CD4-positive, alpha-beta memory T cell (primary cell): ENCODE results near the gene HOXD8. TPM values are rescaled to one million over a fixed set of nuclear protein-coding genes. Genes with fewer than 3 reads are reported as not detected.
A peak's percentile ranks its signal among the peaks of the same experiment; 100 is the strongest.

Source experiments
- CTCF ChIA-PET: fragments of 350-600 bp; sonication (Branson Sonifier 250); formaldehyde crosslinking; loops from one replicate; lab custom pipeline; 2021; ENCODE audit warnings: inconsistent platforms; ENCODE audit not compliant: partially characterized antibody; lab: Charles Lee
- POLR2A ChIA-PET: fragments of 350-600 bp; sonication (Branson Sonifier 250); formaldehyde crosslinking; loops from one replicate; lab custom pipeline; 2021; ENCODE audit not compliant: partially characterized antibody; lab: Charles Lee
- DNase-seq, 5 donors: peaks; one replicate each; pipeline versions ENCODE4 v3.0.0 to v3.0.0-alpha.2; 2020 to 2022; ENCODE audit warnings: mixed read lengths in 1 of 5
- H3K27ac ChIP-seq: one replicate; pipeline ENCODE4 v1.7.0; 2013; ENCODE audit warnings: low read depth, low read length
- H3K27me3 ChIP-seq: 2 replicates; pipeline ENCODE4 v1.7.0; 2013; ENCODE audit warnings: mild to moderate bottlenecking, low read length, moderate library complexity; ENCODE audit not compliant: insufficient read depth
- H3K36me3 ChIP-seq: 2 replicates; pipeline ENCODE4 v1.7.0; 2013; ENCODE audit warnings: mild to moderate bottlenecking, low read length, moderate library complexity; ENCODE audit not compliant: insufficient read depth
- H3K4me1 ChIP-seq: 2 replicates; pipeline ENCODE4 v1.7.0; 2013; ENCODE audit warnings: mild to moderate bottlenecking, low read length, moderate library complexity; ENCODE audit not compliant: insufficient read depth
- H3K4me3 ChIP-seq, 2 donors: one replicate each; pipeline ENCODE4 v1.7.0; 2013; ENCODE audit warnings: low read length in 2 of 2, mild to moderate bottlenecking in 1 of 2
- H3K9me3 ChIP-seq, 2 donors: one replicate each; pipeline ENCODE4 v1.7.0; 2013; ENCODE audit warnings: low read length in 2 of 2, control low read depth in 1 of 2; ENCODE audit not compliant: control insufficient read depth in 1 of 2
- H3K27ac Mint-ChIP-seq, 7 donors: one replicate each; pipeline ENCODE4 v1.8.0; 2020 to 2021; ENCODE audit warnings: mixed read lengths in 7 of 7, mild to moderate bottlenecking in 6 of 7, inconsistent platforms in 3 of 7, moderate library complexity in 3 of 7
- H3K27me3 Mint-ChIP-seq, 2 donors: one replicate each; pipeline ENCODE4 v1.8.0; 2020 to 2021; ENCODE audit warnings: mixed read lengths in 2 of 2
- H3K36me3 Mint-ChIP-seq, 2 donors: one replicate each; pipeline ENCODE4 v1.8.0; 2020 to 2021; ENCODE audit warnings: mixed read lengths in 2 of 2, inconsistent platforms in 1 of 2, mild to moderate bottlenecking in 1 of 2
- H3K4me1 Mint-ChIP-seq, 4 donors: one replicate each; pipeline ENCODE4 v1.8.0; 2020 to 2021; ENCODE audit warnings: mixed read lengths in 4 of 4, mild to moderate bottlenecking in 1 of 4
- H3K4me3 Mint-ChIP-seq, 8 donors: one replicate each; pipeline ENCODE4 v1.8.0; 2020 to 2021; ENCODE audit warnings: mixed read lengths in 8 of 8, mild to moderate bottlenecking in 7 of 8, moderate library complexity in 6 of 8, inconsistent platforms in 3 of 8
- H3K9me3 Mint-ChIP-seq, 8 donors: one replicate each; pipeline ENCODE4 v1.8.0; 2020 to 2021; ENCODE audit warnings: mixed read lengths in 8 of 8, mild to moderate bottlenecking in 5 of 8, inconsistent platforms in 3 of 8, moderate library complexity in 1 of 8
- intact Hi-C: fragments of 100-400 bp; cut with micrococcal nuclease; formaldehyde crosslinking; loops from one replicate; pipeline ENCODE4 v1.15.1; 2023
- polyA plus RNA-seq, 2 donors: library from polyadenylated mRNA; unstranded; fragments of 300-500 nt; fragmentation: Illumina TruSeq; gene quantifications; one replicate each; pipeline ENCODE4 v1.2.3, GENCODE V29; 2021
- total RNA-seq, 2 experiments: library from RNA; stranded (reverse); gene quantifications; one replicate each; pipeline ENCODE4 v1.2.3, GENCODE V29; 2021

HOXD8 gene
- total and polyA plus RNA-seq, 4 experiments from 2014 or later: not detected

DNA sequence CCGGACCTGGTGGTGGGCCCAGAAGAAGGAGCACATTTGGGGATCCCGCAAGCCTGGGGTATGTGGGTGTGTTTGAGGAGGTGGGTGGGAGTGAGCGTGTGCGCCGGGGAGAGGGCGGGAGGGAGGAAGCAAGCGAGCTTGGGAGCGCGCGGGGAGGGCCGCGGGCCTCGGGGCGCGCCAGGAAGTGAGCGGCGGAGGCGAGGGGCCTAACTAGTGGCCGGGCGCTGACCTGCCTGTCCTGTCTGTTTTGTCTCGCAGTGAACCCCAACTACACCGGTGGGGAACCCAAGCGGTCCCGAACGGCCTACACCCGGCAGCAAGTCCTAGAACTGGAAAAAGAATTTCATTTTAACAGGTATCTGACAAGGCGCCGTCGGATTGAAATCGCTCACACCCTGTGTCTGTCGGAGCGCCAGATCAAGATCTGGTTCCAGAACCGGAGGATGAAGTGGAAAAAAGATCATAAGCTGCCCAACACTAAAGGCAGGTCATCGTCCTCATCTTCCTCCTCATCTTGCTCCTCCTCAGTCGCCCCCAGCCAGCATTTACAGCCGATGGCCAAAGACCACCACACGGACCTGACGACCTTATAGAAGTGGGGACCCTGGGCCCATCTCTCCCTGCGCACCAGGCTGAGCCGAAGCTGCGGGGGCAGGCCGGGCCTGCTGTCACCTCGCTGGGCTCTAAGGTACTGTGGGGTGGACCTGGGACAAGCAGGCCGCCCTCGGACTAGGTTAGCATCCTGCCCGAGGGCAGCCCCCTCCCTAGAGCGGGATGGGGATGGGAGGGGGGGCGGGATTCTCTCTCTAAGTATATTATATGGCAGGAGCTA is 23.1 kb downstream of the HOXD8 start:
- H3K4me3 ChIP-seq: no peak overlapping the region
- Mint-ChIP-seq H3K27me3 (peaks cover 67 to 73% of the 10 kb centered on the region in 2 donors), H3K4me3 (peak overlapping the region in 2 of 8 donors; percentile 13 to 43), H3K27ac (peak overlapping the region in 1 of 7 donors; percentile 51), H3K36me3 (no peaks in the 10 kb centered on the region), H3K9me3 (peaks cover 0 to 5% (median under 1%) of the 10 kb centered on the region in 8 donors), H3K4me1 (peaks cover 4 to 12% (median 6%) of the 10 kb centered on the region in 4 donors)
- ChIA-PET CTCF (no interaction called here), POLR2A (no interaction called here)
- H3K9me3 ChIP-seq: no peaks in the 10 kb centered on the region
- no peak overlapping the region for H3K27ac ChIP-seq
- no peak for DNase-seq
- H3K36me3 ChIP-seq: no peaks in the 10 kb centered on the region
- H3K4me1 ChIP-seq: peaks cover 5% of the 10 kb centered on the region
- peaks cover 69% of the 10 kb centered on the region for H3K27me3 ChIP-seq
- intact Hi-C loops: no loop called here

DNA sequence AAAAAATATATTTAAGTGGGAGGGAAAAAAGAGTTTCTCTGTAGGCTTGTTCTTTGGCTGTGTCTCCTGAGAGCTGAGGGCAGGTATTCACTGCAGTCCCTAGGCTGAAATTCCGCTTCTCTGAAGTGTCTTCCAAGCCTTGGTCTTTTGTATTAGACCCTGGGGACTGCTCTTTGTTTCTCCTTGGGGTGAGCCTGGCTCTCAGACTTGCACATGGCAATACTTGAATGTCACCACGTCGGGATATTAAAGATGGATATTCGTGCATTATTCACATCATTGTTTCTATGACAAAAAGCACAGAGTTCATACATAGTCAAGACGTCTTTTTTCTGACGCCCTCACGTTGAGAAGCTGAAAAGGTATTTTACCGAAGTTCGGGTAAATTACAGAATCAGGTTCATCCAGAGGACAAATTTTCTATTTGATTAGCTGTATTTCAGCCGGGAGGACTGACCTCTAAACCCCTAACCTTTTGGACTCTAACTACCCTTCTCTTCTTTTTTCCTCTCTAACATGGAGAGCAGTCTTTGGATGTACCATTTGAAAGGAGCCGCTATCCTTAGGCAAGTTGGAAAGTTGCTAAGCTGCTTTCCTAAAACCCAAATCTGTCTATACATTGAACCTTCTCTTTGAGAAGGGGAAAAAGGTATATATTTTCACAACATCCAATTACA is 25.2 kb downstream of the HOXD8 start:
- Mint-ChIP-seq H3K4me1 (peaks cover 6 to 22% (median 10%) of the 10 kb centered on the region in 4 donors), H3K27me3 (peaks cover 62 to 65% of the 10 kb centered on the region in 2 donors), H3K27ac (no peak overlapping the region), H3K9me3 (peaks cover 0 to 13% (median 3%) of the 10 kb centered on the region in 8 donors), H3K4me3 (peak overlapping the region in 1 of 8 donors; percentile 5), H3K36me3 (peaks cover 0 to 1% of the 10 kb centered on the region in 2 donors)
- Histone ChIP-seq H3K4me1 (peaks cover 6% of the 10 kb centered on the region), H3K27ac (no peak overlapping the region), H3K9me3 (no peaks in the 10 kb centered on the region), H3K36me3 (no peaks in the 10 kb centered on the region), H3K4me3 (no peak overlapping the region), H3K27me3 (peaks cover 60% of the 10 kb centered on the region)
- intact Hi-C loops: no loop called here
- ChIA-PET POLR2A (no interaction called here), CTCF (interaction anchor here (1.1 to 1.4 kb wide), 2 partner anchors 27 to 299 kb away, joined by 3 to 5 read pairs; no protein-coding TSS in a partner anchor)
- DNase-seq: no peak

DNA sequence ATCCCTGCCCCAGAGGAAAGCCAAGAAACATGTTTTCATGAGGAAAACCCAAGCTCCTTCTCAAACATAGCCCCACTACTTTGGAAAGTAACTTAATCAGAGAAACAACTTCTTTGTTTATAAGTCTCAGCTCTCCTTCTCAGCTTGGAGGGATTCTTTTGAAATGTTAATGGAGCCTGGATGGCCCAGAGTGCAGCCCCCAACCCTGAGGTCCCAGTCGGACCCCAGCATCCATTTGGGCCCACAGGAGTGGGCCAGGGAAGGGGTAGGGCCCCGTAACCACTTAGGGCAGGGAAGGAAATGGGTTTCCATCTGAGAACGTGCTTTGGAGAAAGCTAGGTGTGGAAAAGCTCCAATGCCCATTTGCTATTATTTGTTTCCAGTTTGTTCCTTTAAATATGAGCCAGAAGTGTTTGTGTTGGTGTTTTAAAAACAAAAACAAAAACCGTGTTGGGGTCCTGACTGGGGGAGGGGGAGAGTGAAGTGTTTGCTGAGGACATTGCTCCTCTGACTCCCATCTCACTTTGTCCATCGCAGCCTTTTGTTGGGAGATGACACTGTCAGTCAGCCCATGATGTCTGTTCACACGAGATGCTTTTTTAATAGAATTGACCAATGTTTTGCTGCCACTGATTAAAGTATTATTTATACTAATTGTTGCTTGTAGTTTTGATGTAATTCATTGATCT is 26.0 kb downstream of the HOXD8 start:
- Histone ChIP-seq H3K36me3 (no peaks in the 10 kb centered on the region), H3K4me1 (peaks cover 6% of the 10 kb centered on the region), H3K9me3 (no peaks in the 10 kb centered on the region), H3K27me3 (peaks cover 62% of the 10 kb centered on the region), H3K27ac (no peak overlapping the region), H3K4me3 (no peak overlapping the region)
- Mint-ChIP-seq H3K4me1 (peaks cover 6 to 22% (median 7%) of the 10 kb centered on the region in 4 donors), H3K9me3 (peaks cover 0 to 13% (median 3%) of the 10 kb centered on the region in 8 donors), H3K27ac (peak overlapping the region in 1 of 7 donors; percentile 14), H3K4me3 (no peak overlapping the region), H3K36me3 (peaks cover 0 to 1% of the 10 kb centered on the region in 2 donors), H3K27me3 (peaks cover 54 to 60% of the 10 kb centered on the region in 2 donors)
- ChIA-PET CTCF (interaction anchor here (1.1 to 1.4 kb wide), 2 partner anchors 27 to 299 kb away, joined by 3 to 5 read pairs; no protein-coding TSS in a partner anchor), POLR2A (no interaction called here)
- DNase-seq: no peak
- intact Hi-C loops: no loop called here

DNA sequence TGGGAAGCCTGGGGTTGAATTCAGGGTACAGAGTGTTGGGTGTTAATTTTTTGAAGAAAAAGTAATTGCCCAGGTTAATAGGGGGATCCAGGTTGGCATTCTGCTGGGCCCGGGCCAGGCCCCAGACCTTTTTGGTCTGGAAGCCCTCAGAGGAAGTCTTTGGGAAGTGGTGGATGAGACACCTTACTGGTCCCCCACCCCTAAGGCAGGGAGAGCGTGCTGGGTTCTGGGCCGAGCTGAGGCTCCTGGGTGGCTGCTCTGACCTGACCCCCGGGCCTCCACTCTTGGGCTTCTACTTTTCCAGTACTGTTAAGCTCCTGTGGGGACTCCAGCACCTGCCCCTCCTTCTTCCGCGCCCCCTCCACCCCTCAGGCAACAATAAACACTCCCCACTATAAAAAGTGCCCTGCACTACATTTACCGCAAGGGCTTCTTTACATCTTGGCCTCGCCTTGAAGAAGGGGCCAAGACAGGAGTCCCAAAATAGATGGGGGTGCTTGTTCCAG is 26.8 kb downstream of the HOXD8 start:
- Histone ChIP-seq H3K36me3 (no peaks in the 10 kb centered on the region), H3K27me3 (peaks cover 54% of the 10 kb centered on the region), H3K27ac (no peak overlapping the region), H3K9me3 (no peaks in the 10 kb centered on the region), H3K4me1 (peaks cover 6% of the 10 kb centered on the region), H3K4me3 (no peak overlapping the region)
- H3K27ac Mint-ChIP-seq: peak overlapping the region in 1 of 7 donors; percentile 27
- ChIA-PET POLR2A (no interaction called here), CTCF (no interaction called here)
- intact Hi-C loops: no loop called here
- H3K4me1 Mint-ChIP-seq: peaks cover 6 to 25% (median 8%) of the 10 kb centered on the region in 4 donors
- no peak for DNase-seq
- H3K4me3 Mint-ChIP-seq: peak overlapping the region in 1 of 8 donors; percentile 64
- H3K27me3 Mint-ChIP-seq: peaks cover 53 to 59% of the 10 kb centered on the region in 2 donors
- H3K36me3 Mint-ChIP-seq: peaks cover 0 to 1% of the 10 kb centered on the region in 2 donors
- peaks cover 0 to 17% (median 1%) of the 10 kb centered on the region in 8 donors for H3K9me3 Mint-ChIP-seq

DNA sequence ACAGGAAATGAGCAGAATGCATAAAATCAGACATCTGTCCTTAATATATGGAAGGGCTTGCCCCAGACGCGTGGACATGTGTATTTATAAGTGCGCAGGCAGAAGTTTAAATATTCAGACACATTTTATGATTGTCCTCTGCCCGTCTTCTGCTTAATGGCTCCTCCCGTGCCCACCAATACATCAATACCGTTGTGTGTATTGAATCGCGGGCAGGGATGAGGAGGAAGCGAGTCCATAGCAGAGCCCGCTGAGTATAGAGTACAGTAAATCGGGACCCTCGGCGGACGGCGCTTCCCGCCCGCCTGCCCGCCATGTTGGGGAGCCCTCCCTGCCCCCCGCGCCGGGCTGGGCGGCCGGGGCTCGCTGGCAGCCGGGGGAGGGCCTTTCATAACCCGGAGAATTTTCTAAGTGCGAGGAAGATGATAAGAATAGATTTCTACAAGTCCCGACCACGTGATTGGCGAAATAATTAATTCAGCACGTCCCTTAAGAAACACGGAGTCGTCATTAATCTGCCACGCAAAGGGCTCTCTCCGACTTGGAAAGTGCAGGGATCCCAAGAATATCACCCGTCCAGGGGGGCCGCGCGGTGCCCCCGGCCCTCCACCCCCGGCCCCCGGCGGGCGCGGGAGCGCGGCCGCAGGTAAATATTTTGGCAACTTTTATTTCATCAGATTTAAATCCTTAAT is 27.4 kb downstream of the HOXD8 start, which contains the start of gene HOXD3:
HOXD3 (plus strand) TSS at position 501 of the 692 bp plus-strand sequence. CDS start 11,808 bp downstream, outside the sequence.
- peaks cover 0 to 1% of the 10 kb centered on the region in 2 donors for H3K36me3 Mint-ChIP-seq
- Histone ChIP-seq H3K36me3 (no peaks in the 10 kb centered on the region), H3K9me3 (no peaks in the 10 kb centered on the region), H3K27me3 (peaks cover 55% of the 10 kb centered on the region), H3K27ac (no peak within 1 kb of the TSS), H3K4me3 (no peak within 1 kb of the TSS), H3K4me1 (peaks cover 6% of the 10 kb centered on the region)
- DNase-seq: no peak
- H3K27me3 Mint-ChIP-seq: peaks cover 56 to 63% of the 10 kb centered on the region in 2 donors
- peak within 1 kb of the TSS in 6 of 8 donors; percentile 7 to 69 (median 32) for H3K4me3 Mint-ChIP-seq
- H3K27ac Mint-ChIP-seq: peak within 1 kb of the TSS in 3 of 7 donors; percentile 5 to 75 (median 34)
- ChIA-PET POLR2A (no interaction called here), CTCF (no interaction called here)
- intact Hi-C loops: no loop called here
- peaks cover 6 to 25% (median 8%) of the 10 kb centered on the region in 4 donors for H3K4me1 Mint-ChIP-seq
- H3K9me3 Mint-ChIP-seq: peaks cover 0 to 17% (median 2%) of the 10 kb centered on the region in 8 donors

DNA sequence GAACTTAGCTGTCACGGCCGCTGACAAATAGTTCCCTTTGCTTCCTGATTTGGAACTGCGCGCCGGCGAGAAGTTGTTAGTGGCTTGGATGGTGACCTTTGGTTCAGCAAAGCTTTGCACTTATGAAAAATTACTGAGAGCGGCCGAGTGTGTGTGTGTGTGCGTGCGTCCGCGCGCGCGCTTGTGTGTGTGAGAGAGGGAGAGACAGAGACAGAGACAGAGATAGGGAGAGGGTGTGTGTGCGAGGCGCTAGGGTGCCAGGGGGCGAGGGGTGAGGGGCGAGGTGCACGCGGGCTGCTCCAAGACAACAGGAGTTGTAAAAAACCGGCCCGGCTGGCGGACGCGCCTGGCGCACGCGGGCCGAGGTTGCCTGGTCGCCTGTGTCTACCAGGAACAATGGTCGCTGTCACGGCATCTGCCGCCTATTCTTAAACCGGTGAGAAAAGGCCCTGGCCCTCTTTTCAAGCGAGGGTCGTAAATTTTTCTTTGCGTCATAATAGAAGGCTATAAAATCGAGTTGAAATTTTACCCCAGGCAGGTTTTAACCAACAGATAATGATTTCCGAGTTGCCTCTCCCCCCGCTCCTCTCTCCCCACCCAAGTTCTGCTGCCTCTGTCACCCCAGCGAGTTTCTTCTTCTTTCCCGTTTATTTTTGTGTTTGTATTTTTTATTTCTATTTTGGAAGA is 28.1 kb downstream of the HOXD8 start:
- no peak for DNase-seq
- ChIA-PET CTCF (no interaction called here), POLR2A (no interaction called here)
- Histone ChIP-seq H3K36me3 (no peaks in the 10 kb centered on the region), H3K27ac (no peak overlapping the region), H3K4me1 (peaks cover 6% of the 10 kb centered on the region), H3K4me3 (no peak overlapping the region), H3K9me3 (no peaks in the 10 kb centered on the region), H3K27me3 (peaks cover 59% of the 10 kb centered on the region)
- Mint-ChIP-seq H3K36me3 (peaks cover 0 to 1% of the 10 kb centered on the region in 2 donors), H3K4me3 (peak overlapping the region in 6 of 8 donors; percentile 0 to 69 (median 16)), H3K9me3 (peaks cover 0 to 17% (median 2%) of the 10 kb centered on the region in 8 donors), H3K27me3 (peaks cover 60 to 65% of the 10 kb centered on the region in 2 donors), H3K27ac (peak overlapping the region in 3 of 7 donors; percentile 5 to 75 (median 34)), H3K4me1 (peaks cover 6 to 22% (median 8%) of the 10 kb centered on the region in 4 donors)
- intact Hi-C loops: no loop called here
